KBM-7 (cell line): ENCODE measurements around the gene S100A4.

Source experiments
- DNase-seq: peaks from one replicate; pipeline ENCODE4 v3.0.0-alpha.2; 2015
- in situ Hi-C: fragments of 300-500 bp; cut with MboI; formaldehyde crosslinking; loops from 2 replicates; pipeline ENCODE4 v1.14.3; 2020; ENCODE audit warnings: low sequenced_read_pairs, low pct_unique_long_range_greater_than_20kb, mixed read lengths

The S100A4 gene

GRCh38 chr1:153538315-153538821, 7.2 kb downstream of the S100A4 start:
- in situ Hi-C loops = loop anchor here (25.0 kb wide), 1 partner anchor 424 kb away; the partner anchor contains the start of genes CREB3L4, CRTC2 and SLC39A1
- no peak for DNase-seq

GRCh38 chr1:153537376-153537730, 8.3 kb downstream of the S100A4 start:
- in situ Hi-C loops = loop anchor here (25.0 kb wide), 1 partner anchor 425 kb away; the partner anchor contains the start of genes CREB3L4, CRTC2 and SLC39A1
- DNase-seq = no peak

GRCh38 chr1:153536671-153537375, 8.8 kb downstream of the S100A4 start:
- in situ Hi-C loops = loop anchor here (25.0 kb wide), 1 partner anchor 425 kb away; the partner anchor contains the start of genes CREB3L4, CRTC2 and SLC39A1
- DNase-seq = no peak

GRCh38 chr1:153536012-153536670, 9.5 kb downstream of the S100A4 start:
- in situ Hi-C loops = loop anchor here (25.0 kb wide), 1 partner anchor 426 kb away; the partner anchor contains the start of genes CREB3L4, CRTC2 and SLC39A1
- peak; percentile 66 for DNase-seq

GRCh38 chr1:153535242-153536011, 10.2 kb downstream of the S100A4 start, which contains the start of gene S100A6:
TSS of gene S100A6 (minus strand) at chr1:153535991. CDS start at chr1:153535339, 652 bp downstream.
- in situ Hi-C loops = loop anchor here (25.0 kb wide), 1 partner anchor 427 kb away; the partner anchor contains the start of genes CREB3L4, CRTC2 and SLC39A1
- no peak for DNase-seq

GRCh38 chr1:153534925-153535241, 10.7 kb downstream of the S100A4 start:
- in situ Hi-C loops = loop anchor here (25.0 kb wide), 1 partner anchor 427 kb away; the partner anchor contains the start of genes CREB3L4, CRTC2 and SLC39A1
- DNase-seq = no peak

- in situ Hi-C loops = loop anchor here (25.0 kb wide), 1 partner anchor 428 kb away; the partner anchor contains the start of genes CREB3L4, CRTC2 and SLC39A1
- no peak for DNase-seq
Observed at GRCh38 chr1:153534226-153534924, 11.2 kb downstream of the S100A4 start.

- in situ Hi-C loops = loop anchor here (25.0 kb wide), 1 partner anchor 429 kb away; the partner anchor contains the start of genes CREB3L4, CRTC2 and SLC39A1
- no peak for DNase-seq
Observed at GRCh38 chr1:153533689-153534201, 11.9 kb downstream of the S100A4 start.

GRCh38 chr1:153532769-153533599, 12.6 kb downstream of the S100A4 start:
- DNase-seq = peak; percentile 87
- in situ Hi-C loops = loop anchor here (25.0 kb wide), 1 partner anchor 429 kb away; the partner anchor contains the start of genes CREB3L4, CRTC2 and SLC39A1

GRCh38 chr1:153532181-153532580, 13.4 kb downstream of the S100A4 start:
- no peak for DNase-seq

GRCh38 chr1:153531638-153532037, 14.0 kb downstream of the S100A4 start:
- DNase-seq = no peak
- in situ Hi-C loops = loop anchor here (25.0 kb wide), 1 partner anchor 431 kb away; the partner anchor contains the start of genes CREB3L4, CRTC2 and SLC39A1

More at GRCh38 chr1:153532181-153532580, 13.4 kb downstream of the S100A4 start:
- in situ Hi-C loops = loop anchor here (25.0 kb wide), 1 partner anchor 430 kb away; the partner anchor contains the start of genes CREB3L4, CRTC2 and SLC39A1

- in situ Hi-C loops = loop anchor here (25.0 kb wide), 1 partner anchor 435 kb away; the partner anchor contains the start of genes CREB3L4, CRTC2 and SLC39A1
- DNase-seq = no peak
Observed at GRCh38 chr1:153527683-153528040, 17.9 kb downstream of the S100A4 start.

GRCh38 chr1:153527023-153527682, 18.5 kb downstream of the S100A4 start:
- DNase-seq = no peak
- in situ Hi-C loops = loop anchor here (25.0 kb wide), 1 partner anchor 435 kb away; the partner anchor contains the start of genes CREB3L4, CRTC2 and SLC39A1

GRCh38 chr1:153526132-153526543, 19.5 kb downstream of the S100A4 start:
- in situ Hi-C loops = loop anchor here (25.0 kb wide), 1 partner anchor 436 kb away; the partner anchor contains the start of genes CREB3L4, CRTC2 and SLC39A1
- peak; percentile 64 for DNase-seq

- DNase-seq = no peak
- in situ Hi-C loops = loop anchor here (25.0 kb wide), 1 partner anchor 437 kb away; the partner anchor contains the start of genes CREB3L4, CRTC2 and SLC39A1
Observed at GRCh38 chr1:153525088-153525728, 20.4 kb downstream of the S100A4 start.
